Glomerular visceral epithelial cell (primary cell): ENCODE results near the gene ARMH4.
"Not testable (repeated sequence)": the region's sequence is repeated elsewhere in the genome, so short reads cannot be mapped to it uniquely, and the experiment has no call there.

Source experiments
- DNase-seq: peaks from one replicate; pipeline ENCODE4 v3.0.0-alpha.2; 2016; ENCODE audit errors: extremely low spot score

Gene ARMH4

DNA sequence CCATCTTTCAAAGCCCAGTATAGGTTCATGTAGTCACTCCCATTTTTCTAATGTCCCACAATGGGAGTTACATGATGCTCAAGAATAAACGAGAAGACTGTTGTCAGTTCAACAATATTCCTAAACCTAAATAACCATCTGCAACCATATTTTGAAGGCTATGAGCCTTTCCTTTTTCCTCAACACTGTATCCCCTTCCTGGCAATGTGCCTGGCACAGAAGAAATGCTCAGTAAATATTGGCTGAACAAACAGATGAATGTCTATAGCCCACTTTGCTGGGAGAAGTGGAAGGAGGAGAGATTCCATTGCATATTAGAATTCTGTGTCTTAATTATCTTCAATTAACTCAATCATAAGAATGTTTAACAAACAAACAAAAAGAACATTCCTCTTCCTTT is 6.1 kb downstream of the ARMH4 start:
- DNase-seq: no peak

DNA sequence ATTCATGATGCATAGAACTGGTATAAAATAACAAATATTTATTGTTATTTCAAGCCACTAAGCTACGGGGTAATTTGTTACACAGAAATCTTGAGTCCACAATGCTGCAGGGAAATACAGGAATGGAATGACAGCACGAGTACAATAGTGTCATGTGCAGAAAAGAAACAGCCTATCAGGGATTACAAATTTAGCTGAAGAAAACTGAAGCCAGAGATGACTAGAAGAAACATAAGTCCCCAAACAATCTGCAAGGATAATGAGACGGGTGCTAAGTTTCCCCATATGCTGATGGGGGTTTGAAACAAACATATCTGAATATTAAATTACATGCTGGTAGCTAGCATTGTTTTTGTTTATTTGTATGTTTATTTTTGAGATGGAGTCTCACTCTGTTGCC is 8.9 kb downstream of the ARMH4 start:
- no peak for DNase-seq

DNA sequence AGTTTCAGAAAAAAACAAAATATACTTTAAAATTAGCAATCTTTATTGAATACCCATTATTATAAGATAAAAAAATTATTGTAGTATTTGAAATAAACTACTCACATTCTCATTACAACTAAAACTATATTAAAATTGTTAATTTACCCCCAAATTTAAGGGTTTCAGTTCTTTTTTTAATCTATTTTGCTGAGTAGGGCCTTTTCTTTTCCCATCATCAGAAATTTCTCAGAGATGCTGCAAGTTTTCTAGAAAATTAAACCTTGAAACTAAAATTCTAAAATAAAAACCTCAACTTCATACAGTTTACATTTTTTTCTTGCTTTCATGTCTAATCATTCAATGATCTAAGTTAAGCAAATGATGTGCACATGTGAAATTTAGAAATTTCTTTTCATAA is 10.1 kb downstream of the ARMH4 start:
- DNase-seq: no peak

DNA sequence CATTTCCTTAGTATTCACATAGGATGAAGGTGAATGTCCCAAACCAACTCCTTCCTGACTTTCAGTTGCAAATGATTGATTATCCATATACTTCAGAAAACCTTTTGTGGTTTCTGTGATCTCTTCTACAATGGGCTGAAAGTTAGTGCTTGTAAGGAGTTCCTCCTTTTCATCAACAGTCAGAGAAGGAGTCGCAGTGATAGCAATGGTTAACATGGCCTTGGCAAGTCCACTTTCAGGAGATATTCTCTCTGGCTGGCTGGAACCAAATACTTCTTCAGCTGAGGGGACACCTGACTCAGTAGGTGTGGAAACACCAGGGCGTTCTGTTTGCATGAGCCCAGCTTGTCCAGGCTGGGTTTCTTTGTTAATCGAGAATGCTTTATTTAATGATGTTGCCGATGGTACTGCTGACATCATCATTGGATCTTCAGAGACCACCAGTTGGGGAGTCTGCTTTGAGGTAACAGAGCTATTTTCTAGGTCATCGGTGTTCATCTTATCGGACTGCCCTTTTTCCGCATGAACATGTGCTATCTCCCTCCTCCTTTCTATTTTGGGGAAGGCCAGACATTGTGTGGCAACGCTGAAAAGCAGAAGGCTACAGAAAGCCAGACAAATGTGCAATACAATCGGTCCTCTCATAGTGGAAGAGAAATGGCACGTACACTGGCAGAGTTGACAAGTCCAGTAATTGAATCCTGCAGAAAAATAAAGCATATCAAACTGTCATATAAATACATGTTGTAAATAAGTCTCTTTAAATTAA is 13.1 kb downstream of the ARMH4 start:
- no peak for DNase-seq

DNA sequence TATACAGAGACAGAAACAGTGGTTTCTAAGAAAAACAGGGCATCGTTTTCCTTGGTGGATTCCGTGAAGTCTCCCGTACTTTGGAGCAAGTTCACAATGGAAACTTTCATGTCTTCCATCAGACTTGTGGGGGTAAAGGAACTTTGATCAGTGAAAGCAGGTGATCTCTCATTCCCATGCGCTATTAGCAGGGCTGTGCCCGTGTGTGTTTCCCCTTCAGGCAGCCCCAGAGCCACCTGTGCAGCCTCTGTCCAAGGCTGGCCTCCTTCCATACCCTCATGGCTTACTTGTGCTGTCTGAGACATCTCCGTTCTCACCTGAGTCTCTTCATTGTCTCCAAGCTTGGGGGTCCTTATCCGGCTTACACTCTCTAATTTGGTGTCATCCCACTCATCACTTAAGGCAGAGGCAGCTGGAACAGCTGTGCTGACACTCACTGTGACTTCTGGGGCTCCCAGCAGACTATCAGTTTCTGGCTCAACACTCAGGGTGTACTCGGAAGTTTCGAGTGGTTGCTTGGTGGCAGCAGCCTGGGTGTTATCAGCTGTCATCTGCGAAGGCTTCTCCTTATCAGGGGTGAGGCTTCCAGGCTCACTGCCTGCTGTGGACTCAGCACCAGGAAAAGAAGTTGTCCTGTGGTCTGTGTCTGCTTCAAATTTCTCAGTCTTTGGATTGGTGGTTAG is 13.8 kb downstream of the ARMH4 start:
- no peak for DNase-seq

DNA sequence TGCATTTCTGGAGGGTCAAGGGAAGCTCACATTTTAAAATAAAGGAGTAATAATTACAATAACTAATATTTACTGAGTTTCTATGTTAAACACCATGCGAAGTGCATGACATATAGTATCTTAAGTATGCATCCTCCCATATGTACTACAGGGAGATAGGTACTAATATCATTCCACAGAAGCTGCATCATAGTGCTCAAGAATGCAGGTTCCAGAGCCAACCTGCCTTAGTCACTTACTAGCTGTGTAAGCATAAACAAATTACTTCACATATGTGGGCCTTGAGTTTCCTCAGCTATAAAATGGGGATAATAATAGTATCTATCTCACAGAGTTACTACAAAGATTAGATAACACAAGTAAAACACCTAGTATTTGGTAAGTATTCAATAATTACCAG is 18.3 kb downstream of the ARMH4 start:
- peak; percentile 34 for DNase-seq

DNA sequence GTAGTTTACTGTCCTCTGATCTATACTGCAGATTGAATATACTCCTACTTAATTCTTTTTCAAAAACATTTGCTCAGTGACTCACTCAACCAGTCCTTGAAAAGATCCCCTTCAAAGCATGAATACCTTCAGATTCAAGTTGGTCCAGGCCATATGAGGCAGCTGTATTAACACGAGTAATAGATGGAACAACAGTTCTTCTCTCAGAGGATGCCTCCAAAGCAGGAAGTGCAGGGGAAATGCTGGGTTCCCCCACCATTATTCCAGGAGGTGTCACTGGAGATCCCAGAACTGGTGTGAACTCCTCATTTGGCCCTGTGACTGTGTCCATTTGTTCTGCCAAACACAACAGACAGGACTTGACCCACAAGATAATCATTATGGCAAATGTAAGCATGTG is 20.6 kb downstream of the ARMH4 start:
- DNase-seq: peak; percentile 35

DNA sequence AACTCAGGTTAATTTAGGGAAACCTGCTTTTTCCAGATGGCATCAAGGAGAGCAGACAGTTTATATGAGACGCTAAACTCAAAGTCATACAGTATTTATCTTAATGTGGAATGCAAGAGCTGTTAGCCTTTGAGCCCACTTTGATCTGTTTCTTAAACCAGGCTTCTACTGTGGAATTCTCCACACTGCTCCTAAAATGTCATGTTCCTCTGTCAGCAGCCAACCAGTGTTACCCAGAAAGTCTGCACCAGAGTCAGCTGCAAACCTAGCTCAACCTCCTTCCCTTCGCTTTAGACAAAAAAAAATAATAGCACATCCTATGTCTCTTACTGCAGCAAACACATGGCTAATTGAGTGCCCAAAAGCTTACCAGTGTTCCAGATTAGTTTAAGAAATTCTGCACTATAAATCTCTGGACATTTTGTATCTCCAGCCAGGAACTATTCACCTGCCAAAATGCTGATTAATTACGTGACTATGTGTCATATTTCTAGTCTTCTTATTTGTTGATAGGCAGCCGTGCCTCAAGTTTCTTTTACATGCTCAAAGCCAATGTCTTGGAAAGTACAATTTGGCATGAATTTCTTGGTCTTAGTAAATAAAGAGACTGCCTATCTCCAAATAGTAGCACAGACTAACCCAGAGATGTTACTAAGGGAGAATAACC is 21.8 kb downstream of the ARMH4 start:
- no peak for DNase-seq

DNA sequence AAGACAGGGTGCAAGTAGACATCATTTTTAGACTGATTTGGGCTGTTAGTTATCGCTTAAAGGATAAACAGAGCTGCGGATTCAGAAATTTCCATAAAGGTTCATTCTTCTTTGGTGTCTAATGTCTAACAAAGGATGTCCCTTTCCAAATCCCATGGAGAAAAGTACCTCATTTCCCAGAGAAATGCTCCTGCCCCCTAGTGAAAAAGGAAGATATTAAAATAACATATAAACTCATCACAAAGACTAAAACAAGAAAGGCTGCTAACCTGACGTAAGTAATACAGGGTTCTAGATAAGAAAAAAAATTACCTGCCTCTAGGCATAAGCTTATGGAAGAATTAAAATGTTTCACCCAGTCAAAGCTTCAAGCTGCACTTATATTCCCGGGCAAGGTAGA is 22.8 kb downstream of the ARMH4 start:
- no peak for DNase-seq

DNA sequence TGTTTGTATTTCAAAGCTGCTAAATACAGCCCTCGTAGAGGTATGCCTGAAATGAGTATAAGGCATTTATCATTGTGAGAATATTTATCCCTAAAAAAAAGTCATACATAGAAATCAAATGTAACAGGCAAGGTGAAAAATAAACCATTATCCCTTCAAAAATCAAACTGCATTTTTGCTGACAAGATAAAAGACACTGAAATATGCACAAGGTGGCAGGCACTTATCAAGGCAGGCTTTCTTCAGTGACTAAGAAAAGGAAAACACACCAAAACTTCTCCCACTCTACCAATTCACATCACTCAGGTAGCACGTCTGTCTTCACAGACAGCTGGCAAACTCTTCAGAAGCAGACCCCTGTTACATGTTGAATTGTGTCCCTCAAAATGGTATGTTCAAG is 23.6 kb downstream of the ARMH4 start:
- DNase-seq: no peak

DNA sequence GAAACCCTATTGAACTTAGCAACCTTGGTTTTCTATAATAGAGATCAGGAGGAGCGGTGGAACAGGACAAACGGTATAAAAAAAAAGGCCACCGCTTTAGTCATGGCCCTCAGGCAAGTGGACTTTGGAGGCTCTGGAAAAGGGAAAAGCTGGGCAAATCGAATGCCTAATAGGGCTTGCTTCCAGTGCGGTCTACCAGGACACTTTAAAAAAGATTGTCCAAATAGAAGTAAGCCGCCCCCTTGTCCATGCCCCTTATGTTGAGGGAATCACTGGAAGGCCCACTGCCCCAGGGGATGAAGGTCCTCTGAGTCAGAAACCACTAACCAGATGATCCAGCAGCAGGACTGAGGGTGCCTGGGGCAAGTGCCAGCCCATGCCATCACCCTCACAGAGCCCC is 29.5 kb downstream of the ARMH4 start:
- not testable (repeated sequence) for DNase-seq

DNA sequence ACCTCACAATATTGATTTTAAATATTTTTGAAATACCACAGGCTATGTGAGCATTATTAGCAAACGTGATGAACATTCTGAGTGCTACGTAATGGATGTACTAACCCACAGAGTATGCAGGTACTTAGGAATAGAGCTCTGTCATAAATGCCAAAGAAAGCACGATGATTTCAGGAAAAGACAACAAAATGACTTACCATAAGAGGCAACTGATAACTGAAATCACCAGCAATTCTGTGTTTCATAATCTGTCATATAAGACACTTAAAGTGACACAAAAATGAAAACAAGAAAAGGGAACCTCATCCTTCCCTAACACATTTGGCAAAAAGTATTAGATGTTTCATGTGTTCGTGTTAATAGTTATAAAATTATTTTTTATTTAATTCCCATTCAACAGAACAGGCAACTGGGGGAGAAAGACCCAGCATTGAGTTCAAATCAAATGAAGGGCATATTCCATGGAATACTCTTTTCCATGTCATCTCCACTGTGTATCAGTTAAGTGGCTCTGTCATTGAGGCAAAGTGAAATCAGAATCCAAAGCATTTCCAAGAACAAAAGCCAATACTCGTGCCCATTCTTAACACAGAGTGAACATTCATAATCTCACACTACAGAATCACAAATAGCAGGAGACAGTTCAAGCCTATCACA is 30.4 kb downstream of the ARMH4 start:
- no peak for DNase-seq

DNA sequence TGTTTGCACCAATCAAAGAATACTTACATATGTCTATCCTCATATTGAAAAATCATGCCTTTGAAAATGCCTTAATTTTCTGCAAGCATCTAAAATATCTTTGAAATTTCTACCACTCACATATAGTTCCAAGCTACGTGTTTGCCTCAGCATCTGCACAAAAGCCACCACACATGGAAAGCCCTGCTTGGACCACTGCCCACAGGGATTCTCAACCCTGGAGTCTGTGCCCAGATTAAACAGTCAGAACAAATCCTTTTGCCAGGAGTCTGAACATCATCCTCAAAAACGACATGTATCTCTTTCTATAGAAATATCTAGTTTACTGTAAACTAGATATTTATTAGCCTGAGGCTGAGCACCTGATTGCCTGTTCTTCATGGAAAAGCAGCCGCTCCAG is 32.6 kb downstream of the ARMH4 start:
- no peak for DNase-seq

DNA sequence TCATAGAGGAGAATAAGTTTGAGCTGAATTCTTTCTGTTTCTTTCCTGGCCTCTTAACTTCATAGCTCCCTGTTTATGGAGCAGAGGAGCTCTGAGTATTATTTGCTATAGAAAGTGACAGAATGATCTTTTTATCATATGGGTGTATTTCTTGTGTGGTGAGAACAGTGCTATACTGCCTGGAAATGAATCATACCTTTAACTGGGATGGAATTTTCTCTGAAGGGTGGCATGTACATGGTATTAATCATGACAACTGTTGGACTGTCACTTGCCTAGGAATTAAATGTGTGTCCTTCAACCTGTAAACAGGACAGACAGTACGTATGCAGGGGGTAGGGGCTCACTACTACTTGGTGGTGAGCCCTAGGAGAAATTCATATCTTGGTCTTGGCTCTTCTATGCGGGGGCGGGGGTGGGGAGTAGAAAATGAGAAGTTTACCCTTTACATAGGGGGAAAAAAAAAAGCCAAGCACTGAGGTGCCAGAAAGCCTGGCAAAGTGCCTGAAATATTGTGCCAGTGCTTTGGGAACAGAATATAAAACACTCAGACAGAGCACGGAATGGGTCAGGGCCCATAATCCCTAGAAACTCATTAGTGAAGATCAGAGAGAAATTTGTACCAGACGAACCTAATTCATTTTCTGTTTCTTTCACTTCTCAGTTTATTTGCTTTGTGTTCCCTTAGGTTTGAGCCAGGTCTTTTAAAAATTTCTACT is 33.8 kb downstream of the ARMH4 start:
- no peak for DNase-seq

DNA sequence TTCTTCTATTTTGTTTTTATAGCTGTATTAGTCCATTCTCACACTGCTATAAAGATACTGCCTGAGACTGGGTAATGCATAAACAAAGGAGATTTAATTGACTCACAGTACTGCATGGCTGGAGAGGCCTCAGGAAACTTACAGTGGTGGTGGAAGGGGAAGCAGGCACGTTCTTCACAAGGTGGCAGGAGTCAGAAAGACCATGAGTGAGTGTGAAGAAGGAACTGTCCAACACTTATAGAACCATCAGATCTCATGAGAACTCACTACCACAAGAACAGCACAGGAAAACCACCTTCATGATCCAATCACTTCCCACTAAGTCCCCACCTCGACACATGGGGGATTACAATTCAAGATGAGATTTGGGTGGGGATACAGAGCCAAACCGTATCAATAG is 42.3 kb downstream of the ARMH4 start:
- no peak for DNase-seq

DNA sequence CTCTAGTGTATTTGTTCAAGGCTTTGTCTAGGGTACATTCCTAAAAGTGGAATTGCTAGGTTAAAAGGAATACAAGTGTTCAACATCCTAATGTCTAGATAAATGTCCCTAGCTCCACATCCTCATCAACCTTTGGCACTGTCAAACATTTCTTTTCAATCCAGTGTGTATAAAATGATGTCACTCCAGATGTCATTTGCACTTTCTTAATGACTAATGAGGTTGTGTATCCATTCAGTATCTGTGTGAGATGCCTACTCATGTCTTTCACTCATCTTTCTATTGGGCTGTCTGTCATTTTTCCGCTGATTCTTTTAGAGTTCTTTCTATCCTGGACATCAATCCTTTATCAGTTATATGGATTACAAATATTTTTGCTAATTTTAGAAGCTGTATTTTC is 43.3 kb downstream of the ARMH4 start:
- DNase-seq: no peak

DNA sequence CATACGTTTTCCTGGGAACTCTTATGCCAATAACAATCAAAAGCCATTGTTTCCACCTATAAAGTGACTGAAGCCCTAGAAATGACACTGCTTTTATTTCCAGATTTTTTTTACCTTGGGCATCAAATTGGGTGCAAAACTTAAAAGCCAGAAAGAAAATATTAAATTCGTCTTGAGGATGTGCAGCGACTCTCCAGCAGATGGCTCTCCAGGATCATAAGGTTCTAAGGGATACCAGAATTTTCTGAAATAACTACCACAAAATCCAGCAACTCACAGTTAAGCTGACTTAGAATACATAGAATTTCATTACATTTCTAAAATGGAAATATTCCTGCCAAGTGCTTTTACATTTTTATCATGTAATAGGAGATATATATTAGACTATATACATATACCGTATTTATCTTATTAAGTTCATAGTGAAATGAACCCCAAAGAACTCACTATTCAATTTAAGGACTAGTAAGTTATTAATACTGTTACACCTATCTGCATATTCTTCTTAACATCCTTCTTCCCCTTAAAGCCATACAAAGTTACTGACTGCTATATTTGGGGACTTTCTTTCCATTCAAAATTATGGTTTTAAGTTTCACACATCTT is 44.0 kb downstream of the ARMH4 start:
- DNase-seq: peak; percentile 69

DNA sequence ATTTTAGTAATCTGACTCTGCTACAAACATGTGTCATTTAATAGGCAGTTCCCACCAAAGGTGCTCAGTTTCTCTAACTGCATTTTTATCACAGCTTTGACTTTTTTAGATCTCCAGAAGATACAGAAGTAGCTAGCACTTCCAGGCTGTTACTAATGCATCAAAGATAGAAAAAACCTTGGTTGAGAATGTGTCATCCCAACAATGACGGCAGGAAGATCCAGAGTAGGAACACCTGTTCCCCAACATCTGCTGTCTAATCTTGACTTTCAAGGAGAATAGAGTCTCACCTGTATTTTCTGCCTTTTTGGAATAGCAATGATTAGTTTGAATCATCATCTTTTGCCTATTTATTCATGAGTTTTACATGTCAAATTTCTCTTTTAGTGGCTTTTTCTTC is 45.0 kb downstream of the ARMH4 start:
- no peak for DNase-seq

DNA sequence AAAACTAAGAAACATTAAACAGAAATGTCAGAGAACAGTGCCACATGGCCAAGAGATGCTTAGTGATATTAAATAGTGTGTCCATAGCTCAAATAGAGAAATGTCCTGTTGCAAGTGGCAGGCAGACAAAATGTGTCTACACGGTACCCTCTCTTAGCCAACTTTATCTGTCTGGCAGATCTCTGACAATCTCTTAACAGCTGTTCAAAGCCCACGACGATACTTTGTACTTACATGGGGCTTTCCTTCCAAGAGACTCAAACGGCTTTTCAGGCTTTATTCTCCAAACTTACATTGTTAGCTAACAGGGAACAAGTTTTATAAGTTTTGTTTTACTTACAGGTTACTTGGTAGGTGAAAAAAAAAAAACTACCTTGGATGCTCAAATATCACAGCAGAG is 45.6 kb downstream of the ARMH4 start:
- DNase-seq: no peak

DNA sequence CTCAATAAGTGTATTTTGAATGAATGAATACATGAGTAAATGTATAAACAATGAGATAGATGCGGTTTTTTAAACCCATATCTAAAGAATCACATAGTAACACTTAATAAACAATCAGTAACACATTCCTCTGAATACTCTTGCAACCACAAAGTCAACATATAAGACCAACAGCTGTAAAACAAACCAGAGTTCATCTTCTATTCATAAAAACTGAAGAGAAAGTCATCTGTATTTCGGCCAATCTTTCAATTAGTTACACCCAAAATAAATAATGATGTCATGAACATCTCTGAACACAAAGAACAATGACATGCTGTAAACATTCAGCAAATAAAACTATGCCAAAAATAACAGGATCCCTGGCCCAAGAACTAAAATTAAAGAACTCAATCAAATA is 47.2 kb downstream of the ARMH4 start:
- DNase-seq: peak; percentile 21

DNA sequence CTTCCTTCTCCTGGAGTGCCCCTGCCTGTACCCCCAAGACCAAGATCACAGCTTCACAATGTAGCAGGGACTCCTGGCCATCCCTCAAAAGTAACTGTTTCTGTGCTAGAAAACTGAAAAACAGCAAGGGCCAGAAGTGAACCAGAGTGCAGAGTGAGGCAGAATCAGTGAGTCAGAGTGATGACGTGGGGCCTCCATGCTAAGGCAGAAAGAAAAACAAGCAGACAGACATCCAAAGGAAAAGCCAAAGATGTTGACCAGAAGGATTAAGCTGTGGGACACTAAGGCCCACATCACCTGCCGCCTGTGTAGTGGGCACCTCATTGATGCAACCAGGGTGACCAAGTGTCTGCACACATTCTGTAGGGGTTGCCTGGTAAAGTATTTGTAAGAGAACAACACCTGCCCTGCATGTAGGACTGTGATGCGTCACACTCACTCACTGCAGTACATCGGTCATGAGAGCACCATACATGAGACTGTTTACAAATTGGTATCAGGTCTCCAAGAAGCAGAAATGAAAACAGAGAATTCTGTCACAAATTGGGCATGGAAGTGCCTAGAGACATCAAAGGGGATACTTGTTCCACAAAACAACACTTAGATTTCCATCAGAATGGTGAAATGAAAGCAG is 51.2 kb downstream of the ARMH4 start:
- DNase-seq: peak; percentile 23
